ENCODE results near the gene TP53RK.
A peak's percentile ranks its signal among the peaks of the same experiment; 100 is the strongest.

TP53RK gene

DNA sequence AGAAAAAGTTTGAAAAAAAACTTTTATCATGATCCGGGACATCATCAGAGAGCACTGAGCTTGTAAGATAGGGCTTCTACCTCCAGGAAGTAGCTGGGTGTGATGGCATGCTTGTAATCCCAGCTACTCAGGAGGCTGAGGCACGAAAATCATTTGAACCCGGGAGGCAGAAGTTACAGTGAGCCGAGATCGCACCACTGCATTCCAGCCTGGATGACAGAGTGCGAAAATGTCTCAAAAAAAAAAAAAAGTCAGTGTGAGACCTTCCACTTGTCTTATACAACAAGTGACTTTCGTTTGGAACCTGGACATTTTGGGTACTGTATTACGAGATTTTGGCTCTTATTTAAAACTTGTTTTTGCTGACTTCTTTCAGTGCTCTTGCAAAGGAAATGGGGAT is 32.1 kb downstream of the TP53RK start:
- DNase-seq: no peak

DNA sequence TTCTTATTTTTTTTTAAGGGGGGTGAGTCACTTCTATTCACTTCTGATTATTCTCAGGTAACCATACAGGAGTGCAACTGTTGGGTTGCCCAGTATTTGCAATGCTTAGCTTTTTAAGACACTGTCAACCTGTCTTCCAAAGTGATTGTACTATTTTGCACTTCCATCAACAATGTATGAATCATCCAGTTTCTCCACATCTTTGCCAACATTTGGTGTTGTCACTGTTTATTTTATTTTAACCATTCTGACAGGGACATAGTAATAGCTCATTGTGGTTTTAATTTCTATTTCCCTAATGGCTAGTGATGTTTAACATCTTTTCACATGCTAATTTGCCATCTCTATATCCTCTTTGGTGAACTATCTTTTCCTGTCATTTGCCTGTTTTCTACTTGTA is 36.5 kb downstream of the TP53RK start:
- DNase-seq: no peak

DNA sequence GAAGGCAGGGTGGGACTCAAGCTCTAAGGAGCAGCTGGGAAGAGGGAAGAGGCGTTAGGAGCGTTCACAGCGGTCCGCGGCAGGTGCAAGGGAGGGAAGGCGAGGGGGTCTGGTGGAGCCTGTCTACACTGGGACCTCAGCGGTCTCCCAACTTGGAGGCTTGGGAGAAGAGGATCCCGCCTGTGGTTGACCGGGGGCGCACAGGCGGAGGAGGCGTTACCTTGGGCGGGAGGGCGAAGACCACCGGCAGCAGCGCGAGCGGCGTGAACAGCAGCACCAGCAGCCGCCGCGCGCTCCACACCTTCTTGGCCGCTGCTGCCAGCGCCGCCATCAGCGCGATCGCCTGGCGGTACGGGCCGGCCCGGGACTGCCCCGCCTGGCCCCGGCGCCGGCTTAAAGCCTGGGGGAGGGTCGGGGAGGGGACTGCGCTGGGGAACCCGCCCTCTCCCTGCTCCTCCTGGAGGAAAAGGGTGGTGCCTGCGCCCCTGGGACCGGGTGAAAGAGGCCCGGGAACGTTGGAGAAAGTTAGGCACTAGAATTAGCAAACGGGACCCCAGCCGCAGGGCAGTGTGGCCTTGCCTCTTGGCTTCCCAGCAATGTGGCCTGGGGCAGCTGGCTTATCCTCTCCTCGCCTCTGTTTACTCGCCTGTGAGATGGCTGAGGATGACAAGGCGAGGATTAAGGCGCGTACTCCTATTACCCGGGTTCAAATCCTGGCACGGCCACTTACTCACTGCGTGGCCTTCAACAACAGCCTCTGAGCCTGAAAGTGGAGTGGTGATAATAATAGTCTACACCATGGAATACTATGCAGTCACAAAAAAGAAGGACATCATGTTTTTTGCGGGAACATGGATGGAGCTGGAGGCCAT is 37.9 kb downstream of the TP53RK start, which contains the start of gene SLC13A3:
SLC13A3 (minus strand) TSS at position 369 of the 872 bp plus-strand sequence; CDS start at position 331, 38 bp downstream.
- DNase-seq: no peak

DNA sequence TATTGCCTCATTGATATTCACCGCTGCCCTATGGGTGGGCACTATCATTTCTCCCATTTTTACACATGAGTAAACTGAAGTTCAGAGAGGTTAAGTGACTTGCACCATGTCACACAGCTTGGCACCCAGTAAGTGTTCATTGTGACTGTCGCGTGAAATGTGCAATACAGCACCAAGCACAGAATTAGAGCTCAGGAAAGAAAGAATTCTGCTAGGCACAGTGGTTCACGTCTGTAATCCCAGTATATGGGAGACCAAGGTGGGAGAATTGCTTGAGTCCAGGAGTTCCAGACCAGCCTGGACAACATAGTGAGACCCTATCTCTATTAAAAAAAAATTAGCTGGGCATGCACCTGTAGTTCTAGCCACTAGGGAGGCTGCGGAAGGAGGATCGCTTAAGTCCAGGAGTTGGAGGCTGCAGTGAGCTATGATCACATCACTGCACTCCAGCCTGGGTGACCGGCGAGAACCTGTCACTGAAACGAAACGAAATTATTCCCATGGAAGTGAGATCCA is 38.6 kb downstream of the TP53RK start:
- no peak for DNase-seq

DNA sequence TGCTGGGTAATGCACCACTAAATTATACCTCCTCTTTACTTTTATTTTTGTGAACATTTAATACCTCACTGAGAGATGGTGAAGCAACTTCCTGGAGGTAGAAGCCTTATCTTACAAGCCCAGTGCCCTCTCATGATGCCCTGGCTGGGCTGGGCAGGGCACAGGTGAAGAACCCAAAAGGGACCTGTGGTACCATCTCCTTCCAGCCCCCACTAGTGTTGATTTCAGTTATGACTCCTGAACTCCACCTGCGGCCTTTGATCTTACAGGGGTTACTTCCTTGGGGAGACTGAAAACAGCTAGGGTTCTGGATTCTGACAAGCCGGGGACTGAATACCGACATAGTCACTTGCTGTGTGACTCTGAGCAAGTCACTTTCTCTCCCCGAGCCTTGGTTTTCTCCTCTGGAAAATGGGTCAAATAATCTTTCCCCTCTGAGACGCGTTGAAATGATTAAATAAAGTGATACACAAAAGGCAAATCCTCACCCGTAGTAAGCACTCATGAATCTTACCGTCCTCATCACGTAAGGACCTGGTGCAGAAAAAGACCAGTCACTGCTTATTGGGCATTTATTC is 39.2 kb downstream of the TP53RK start:
- DNase-seq: no peak

DNA sequence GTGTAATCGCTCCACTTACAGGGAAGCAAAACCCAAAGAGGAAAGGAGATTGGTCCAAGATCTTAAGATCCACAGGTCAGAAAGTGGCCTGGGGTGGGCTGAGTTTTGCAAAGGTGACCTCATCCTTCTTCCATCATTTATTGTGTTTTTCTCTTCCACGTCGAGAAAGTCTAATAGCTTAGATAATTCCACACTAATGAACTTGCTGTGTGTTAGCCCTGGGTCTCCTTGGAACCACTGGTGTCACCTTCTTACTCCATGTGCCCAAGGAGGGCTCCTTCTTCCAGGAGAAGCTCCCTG is 39.6 kb downstream of the TP53RK start:
- no peak for DNase-seq

DNA sequence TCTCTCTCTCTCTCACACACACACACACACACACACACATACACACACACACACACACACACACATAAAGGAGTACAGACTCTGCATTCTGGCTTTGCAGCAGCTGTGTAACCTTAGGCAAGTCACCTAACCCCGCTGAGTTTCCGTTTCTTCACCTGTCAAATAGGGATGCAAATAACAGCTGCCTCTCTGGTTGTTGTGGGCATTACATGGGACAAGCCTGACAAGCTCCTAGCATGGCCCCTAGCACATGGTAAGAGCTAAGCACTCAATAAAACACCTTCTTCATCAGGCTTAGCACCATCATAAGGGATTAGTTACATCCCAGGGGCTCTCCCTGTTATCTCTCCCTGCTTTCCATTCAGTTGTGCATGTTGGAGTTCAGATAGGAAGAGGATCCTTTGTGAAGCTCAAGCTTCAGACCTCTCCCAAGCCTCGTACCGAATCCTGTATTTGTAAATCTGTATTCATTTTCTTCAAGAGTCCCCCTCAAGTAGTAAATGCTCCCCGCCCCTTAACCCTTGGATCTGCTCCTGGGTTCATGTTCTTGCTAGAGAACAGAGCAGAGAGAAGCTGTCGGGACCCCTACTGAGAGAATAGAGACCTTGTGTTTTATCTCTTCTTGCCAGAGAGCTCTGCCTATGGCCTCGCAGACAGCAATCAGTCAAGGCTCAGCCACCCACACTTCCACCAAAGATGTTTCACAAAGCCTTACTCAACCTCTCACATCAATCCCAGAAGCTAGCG is 40.2 kb downstream of the TP53RK start:
- DNase-seq: no peak

DNA sequence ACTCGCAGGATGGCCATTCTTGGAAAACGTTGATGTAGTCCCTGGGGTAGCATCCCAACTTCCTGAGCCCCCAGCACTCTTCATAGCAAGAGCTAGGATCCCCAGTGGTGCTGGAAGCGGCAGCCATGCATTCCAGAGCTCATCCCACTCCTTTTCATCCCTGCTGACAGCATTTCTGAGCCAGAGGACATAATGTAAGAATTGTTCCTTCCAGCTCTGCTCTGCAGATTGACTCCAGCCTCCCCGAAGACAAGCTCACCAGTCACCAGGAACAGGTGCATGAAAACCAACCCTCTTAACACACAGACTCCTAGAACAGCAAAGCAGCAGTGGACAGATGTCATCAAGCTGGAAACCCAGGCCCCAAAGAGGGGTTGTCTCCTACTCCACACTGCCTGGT is 41.8 kb downstream of the TP53RK start:
- DNase-seq: peak; percentile 27

DNA sequence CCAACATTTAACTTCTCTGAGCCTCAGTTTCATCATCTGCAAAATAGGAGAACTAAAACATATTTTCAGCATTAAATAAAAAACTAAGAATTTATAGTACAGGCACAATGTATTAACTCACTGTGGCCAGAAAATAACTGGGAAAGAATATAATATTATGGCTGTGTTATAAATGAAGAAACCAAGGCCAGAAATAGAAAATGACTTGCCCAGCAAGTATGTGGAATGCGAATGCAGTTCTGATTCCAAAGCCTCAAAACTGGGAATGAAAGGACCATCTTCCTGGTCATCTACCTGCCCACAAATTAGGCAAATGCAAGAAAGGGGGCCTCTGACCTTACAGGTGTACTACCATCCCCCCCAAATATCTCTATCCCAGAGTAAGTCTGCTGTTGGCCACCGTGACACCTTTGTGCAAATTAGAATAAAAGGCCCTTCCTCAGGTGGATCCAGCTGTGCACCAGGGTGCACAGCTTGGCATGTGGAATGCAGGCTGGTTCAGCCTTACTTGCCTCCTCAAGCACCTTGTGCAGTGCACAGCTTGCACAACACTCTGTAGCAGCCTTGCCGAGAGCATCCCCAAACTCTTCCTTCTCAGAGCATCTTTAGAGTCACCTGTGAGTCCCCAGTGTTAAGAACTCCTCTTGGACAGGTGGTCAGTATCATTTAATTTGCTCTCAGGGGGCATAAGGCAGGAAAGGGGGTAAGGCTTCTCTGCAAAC is 42.4 kb downstream of the TP53RK start:
- DNase-seq: no peak

DNA sequence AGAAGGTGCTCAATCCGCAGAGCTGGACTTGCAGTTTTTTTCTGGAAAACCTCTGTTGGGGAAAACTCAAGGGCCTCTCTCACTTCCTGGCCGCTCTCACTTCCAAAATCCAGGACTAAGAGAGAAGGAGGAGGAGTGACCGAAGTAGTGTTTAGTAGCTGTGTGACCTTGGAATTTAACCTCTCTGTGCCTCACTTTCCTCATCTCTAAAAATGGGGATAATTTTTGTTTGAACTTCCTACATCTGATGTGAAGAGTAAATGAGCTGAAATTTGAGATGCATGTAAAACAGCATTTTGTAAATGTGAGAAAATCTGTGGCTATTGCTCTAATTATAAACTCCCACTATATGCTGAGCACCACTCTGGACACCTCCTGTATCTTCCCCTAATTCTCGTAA is 43.1 kb downstream of the TP53RK start:
- DNase-seq: no peak

DNA sequence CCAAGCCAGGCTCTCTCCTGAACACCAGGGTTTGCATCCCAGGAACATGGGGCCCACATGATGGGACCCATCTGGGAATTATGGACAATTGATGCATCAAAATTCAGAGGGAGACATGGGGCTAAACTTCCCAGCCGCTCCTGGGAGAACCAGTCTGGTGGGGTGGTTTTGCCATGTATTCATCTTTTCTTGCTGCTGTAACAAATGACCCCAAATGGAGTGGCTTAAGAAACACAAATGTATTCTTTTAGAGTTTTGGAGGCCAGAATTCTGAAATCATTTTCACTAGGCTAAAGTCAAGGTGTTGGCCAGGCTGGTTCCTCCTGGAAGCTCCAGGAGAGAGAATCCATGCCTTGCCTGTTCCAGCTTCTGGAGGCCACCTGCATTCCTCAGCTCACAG is 44.5 kb downstream of the TP53RK start:
- no peak for DNase-seq

DNA sequence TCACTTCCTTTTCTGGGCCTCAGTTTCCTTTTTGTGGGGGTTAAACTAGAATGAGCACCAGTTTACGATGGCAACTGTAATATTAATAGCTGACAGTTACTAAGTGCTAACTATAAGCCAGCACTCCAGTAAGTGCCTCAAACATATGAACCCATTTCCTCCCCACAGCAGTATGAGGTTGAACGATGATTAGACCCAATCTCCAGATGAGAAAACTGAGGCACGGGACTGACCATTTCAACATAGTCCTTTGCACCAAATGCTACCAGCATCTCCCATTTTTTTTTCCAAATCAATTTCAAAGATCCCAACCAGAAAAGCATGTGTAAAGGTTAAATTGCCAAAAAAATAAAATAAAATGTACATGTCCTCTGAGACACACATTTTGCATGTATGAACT is 45.1 kb downstream of the TP53RK start:
- no peak for DNase-seq

DNA sequence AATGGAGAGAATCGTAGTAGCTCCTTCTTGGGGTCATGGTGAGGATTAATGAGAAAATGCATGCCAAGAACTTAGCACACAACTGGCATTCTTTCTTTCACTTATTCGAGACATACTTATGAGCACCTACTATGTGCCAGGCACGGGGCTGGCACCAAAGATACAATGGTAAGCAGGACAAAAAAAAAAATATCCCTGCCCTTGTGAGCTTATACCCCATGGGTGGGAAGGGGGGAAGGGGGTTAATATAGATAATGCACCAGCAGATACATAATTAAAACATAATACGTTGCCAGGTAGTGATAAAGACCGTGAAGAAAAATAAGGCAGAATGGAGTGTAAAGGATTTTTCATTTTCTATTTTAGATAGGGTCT is 46.3 kb downstream of the TP53RK start:
- no peak for DNase-seq

DNA sequence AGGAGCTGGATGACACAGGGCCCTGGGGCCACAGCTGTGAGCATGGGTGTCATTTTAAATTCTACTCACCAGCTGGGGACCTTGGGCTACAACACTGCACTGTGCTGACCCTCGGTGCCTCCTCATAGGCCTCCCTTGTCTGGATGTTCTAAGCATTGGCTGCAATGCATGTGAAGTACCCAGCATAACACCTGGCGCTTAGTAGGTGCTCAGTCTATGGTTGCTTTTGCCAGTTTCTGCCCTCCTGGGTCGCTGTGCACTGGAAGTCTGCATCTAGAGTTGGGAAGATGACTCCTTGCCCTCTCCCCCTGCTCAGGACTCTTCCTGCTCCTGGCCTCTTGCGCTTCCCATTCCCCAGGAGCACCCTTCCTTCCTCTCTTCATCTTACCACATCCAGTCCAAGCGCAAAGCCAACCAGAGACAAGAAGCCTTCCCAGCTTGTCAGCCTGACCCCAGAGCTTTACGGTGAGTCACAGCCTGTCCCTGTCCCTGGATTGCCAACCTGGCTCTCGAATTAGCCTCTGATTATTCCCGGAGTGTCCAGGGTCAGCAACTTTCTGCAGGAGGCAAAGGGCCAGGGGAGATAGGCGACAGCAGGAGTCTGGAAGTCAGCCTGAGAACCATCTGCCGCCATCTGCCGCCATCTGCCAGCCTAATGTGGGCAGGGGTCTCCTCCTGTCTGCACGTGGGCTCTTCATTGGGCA is 46.8 kb downstream of the TP53RK start:
- no peak for DNase-seq

DNA sequence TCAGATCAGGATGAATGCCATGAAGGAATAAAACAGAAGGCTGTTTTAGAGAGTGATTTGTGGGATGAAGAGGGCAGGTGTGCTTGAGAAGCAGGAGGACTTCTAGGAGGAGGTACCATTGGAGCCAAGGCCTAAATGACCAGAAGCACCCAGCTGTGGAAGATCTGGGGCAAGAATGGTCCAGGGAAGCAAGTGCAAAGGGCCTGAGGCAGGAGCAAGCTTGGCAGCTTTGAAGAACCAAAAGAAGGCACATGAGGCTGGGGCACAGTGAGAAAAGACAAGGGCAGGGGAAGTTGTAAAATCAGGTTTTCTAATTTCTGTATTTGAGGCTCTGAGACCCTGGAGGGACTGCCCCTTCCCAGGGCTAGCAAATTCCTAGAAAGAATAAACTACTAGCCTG is 47.8 kb downstream of the TP53RK start:
- no peak for DNase-seq

DNA sequence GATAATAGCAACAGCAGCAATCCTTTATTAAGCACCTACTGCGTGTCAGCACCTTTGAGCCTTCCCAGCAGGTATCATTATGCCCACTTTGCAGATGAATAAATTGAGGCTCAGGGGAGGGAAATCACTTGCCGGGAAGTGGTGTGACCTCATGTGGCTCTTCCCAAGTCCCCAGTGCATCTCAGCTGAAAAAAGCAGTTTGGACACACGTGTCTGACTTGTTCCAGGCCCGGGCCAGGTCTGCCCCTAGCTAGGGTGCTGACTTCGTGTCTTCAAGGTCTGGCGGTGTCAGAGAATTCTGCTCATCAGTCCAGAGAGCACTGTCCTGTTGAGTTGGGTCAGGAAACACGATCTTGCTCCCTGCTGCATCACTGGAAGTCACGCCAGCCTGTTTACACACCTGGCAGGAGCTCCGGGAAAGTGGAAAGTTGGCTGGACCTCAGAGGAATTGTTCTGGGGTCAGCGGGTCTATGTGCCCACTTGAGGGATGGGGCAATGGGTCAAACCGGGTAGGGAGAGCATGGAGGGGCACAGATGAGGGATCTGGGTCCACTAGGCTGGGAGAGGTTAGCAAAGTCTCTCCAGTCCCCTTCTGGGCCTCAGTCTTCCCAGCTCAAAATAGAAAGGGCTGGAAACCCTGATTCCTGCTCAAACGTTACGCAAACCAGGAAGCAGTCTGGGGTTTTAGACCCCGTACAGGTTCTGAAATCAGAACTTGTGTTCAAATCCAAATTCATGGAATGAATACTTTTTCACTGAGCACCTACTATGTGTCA is 48.5 kb downstream of the TP53RK start:
- no peak for DNase-seq

DNA sequence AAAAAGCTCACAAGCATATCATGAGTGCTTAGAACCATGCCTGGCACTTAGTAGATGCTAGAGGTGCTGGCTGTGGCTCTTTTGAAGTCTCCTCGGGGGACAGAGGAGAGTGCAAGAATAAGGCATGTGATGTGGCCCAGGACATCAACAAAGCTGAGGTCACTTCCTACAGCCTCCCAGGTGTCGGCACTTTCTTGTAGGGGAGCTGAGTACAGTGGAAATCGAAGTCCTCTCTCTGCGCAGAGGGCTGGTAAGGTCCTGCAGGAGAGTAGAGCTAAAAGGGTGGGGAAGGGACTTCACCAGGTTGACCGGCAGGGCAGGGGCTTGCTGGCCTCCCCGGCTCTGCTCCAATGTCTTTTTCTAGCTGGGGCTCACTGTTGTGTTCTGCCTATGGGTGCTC is 49.2 kb downstream of the TP53RK start:
- DNase-seq: no peak

DNA sequence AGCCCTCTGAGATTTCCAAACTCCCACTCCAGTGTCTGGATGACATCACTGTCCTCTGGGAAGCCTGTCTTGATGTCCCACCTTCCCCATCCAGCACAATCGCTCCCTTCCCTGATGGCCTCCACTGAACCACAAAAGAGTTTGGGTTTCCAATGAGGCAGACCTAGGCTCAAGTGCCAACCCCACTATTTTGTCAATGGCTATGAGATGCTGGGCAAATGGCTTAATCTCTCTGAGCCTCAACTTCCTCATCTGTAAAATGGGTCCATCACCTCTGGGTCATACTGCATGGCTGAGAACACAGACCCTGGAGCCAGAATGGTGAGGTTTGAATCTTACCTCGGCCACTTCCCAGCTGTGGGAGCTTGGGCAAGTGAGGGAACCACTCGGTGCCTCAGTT is 49.7 kb downstream of the TP53RK start:
- DNase-seq: no peak

DNA sequence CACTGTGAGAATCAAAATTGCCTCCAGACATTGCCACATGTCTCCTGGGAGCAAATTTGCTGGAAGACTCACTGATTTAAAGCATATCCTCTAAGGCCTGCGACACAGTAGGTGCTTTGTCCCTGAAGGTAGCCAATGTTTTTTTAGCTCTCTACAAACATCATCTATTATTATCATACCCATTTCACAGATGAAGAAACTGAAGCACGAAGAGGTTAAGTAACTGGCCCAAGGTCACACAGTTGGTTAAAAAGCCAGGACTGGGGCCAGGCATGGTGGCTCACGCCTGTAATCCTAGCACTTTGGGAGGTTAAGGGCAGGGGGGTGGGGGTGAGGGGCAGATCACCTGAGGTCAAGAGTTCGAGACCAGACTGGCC is 50.4 kb downstream of the TP53RK start:
- no peak for DNase-seq

DNA sequence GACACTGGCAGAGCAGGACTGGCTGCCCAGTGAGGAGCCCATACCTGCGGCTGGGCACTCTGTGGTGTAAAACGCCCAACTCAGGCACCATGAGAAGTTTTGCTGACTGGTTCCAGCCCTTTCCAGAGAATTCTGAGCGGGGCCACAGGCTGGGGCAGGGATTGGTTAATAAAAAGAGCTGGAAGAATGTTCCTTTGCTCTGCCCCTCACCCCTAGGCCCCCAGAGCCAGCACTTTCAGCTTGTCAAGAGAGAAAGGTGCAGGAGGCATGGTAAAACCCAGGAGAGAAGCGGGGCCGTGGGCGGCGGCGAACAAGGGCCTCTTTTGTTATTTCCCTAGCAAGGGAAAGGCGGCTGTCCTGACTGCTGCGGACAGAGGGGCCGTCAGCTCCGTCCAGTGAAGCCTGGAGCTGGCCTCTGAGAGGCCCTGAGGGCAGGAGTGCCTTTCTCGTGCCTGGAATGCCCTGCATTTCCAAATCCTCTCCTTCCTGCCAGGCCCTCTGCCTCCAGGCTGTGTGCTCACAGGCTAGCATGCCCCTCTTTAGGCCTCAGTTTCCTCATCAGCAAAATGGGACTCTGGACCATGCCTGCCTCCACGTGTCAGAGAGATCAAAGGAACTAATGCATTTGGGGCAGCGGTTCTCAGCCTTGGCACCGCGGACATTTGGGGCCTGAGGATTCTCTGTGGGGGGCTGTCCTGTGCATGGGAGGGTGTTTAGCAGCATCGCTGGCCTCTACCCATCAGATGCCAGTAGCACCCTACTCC is 50.9 kb downstream of the TP53RK start:
- DNase-seq: no peak
